Upper lobe of right lung (tissue), 1 donor: ENCODE measurements around the gene ZNF70. TPM values are rescaled to one million over a fixed set of nuclear protein-coding genes. Genes with fewer than 3 reads are reported as not detected.

Experiments
- ATAC-seq: fragments of 200-7000 bp; cut with Tn5 transposase; one replicate; pipeline ENCODE4 v1.9.1; 2020; ENCODE audit warnings: mild to moderate bottlenecking, moderate library complexity
- DNase-seq: peaks from one replicate; pipeline ENCODE4 v3.0.0-alpha.2; 2020
- H3K27ac ChIP-seq: fragments of 200-600 bp; one replicate; pipeline ENCODE4 v1.8.0; 2022
- H3K27me3 ChIP-seq: fragments of 200-600 bp; one replicate; pipeline ENCODE4 v1.8.0; 2022; ENCODE audit warnings: mild to moderate bottlenecking
- H3K36me3 ChIP-seq: fragments of 200-600 bp; one replicate; pipeline ENCODE4 v1.8.0; 2022
- H3K4me1 ChIP-seq: fragments of 200-600 bp; one replicate; pipeline ENCODE4 v1.8.0; 2022
- H3K4me3 ChIP-seq: fragments of 200-600 bp; one replicate; pipeline ENCODE4 v1.8.0; 2022; ENCODE audit warnings: mild to moderate bottlenecking
- H3K9me3 ChIP-seq: fragments of 200-600 bp; one replicate; pipeline ENCODE4 v1.8.0; 2022
- CTCF ChIP-seq: fragments of 200-600 bp; IDR thresholded peaks from one replicate; pipeline ENCODE4 v1.8.0; 2022; ENCODE audit warnings: antibody characterized with exemption
- intact Hi-C: fragments of 100-400 bp; cut with DNase I; formaldehyde crosslinking; loops from one replicate; pipeline ENCODE4 v1.11.0; 2022
- total RNA-seq: library from RNA; stranded (reverse); fragmentation: NEBNext Ultra II Directional; extraction: Animal tissue kit (Norgen Biotek cat#: 25700); gene quantifications from one replicate; pipeline ENCODE4 v1.2.1, GENCODE V29; 2021
- donor health status: DM: no; HTN: yes; CAD: no; lungs with severe emphysema.

Gene ZNF70
- total RNA-seq, 1 donor from 2014 or later: 6.1 TPM

- no peak for ATAC-seq
- Histone ChIP-seq H3K27ac (peak overlapping the region; percentile 94), H3K27me3 (no peaks in the 10 kb centered on the region), H3K4me3 (peak overlapping the region; percentile 75), H3K9me3 (no peaks in the 10 kb centered on the region), H3K36me3 (no peaks in the 10 kb centered on the region), H3K4me1 (peaks cover 8% of the 10 kb centered on the region)
- no peak for TF ChIP-seq CTCF
- intact Hi-C loops: no loop called here
- DNase-seq: no peak
Measured at GRCh38 chr22:23750367-23750713, 572 bp downstream of the ZNF70 start.

GRCh38 chr22:23749841-23750301, 1.0 kb downstream of the ZNF70 start:
- Histone ChIP-seq H3K36me3 (peaks cover 4% of the 10 kb centered on the region), H3K4me1 (peaks cover 8% of the 10 kb centered on the region), H3K27me3 (no peaks in the 10 kb centered on the region), H3K27ac (no peak overlapping the region), H3K4me3 (peak overlapping the region; percentile 75), H3K9me3 (no peaks in the 10 kb centered on the region)
- TF ChIP-seq CTCF: no peak
- ATAC-seq: no peak
- DNase-seq: no peak
- intact Hi-C loops: no loop called here

- no peak for TF ChIP-seq CTCF
- intact Hi-C loops: no loop called here
- no peak overlapping the region for H3K4me3 ChIP-seq
- no peaks in the 10 kb centered on the region for H3K9me3 ChIP-seq
- H3K4me1 ChIP-seq: peaks cover 8% of the 10 kb centered on the region
- no peak overlapping the region for H3K27ac ChIP-seq
- no peaks in the 10 kb centered on the region for H3K27me3 ChIP-seq
- ATAC-seq (peak; percentile 38), DNase-seq (no peak)
- peaks cover 34% of the 10 kb centered on the region for H3K36me3 ChIP-seq
Measured at GRCh38 chr22:23745791-23746190, 5.1 kb downstream of the ZNF70 start.

DNA sequence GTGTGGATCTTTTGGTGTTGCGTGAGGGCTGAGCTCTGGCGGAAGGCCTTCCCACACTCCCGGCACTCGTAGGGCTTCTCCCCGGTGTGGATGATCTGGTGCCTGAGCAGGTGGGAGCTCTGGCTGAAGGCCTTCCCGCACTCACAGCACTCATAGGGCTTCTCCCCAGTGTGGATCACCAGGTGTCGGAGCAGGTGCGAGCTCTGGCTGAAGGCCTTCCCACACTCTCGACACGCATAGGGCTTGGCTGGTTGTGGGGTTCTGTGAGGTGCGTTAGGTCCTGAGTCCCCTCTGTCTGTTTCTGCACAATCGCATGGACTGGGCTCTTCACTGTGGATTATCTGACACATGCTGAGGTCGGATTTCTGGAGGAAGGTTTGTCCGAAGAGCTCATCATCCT, 6.4 kb downstream of the ZNF70 start:
- no peak for DNase-seq
- intact Hi-C loops: no loop called here
- no peaks in the 10 kb centered on the region for H3K27me3 ChIP-seq
- H3K27ac ChIP-seq: no peak overlapping the region
- no peaks in the 10 kb centered on the region for H3K4me1 ChIP-seq
- ATAC-seq: no peak
- no peak overlapping the region for H3K4me3 ChIP-seq
- no peaks in the 10 kb centered on the region for H3K9me3 ChIP-seq
- TF ChIP-seq CTCF: no peak
- peaks cover 34% of the 10 kb centered on the region for H3K36me3 ChIP-seq

GRCh38 chr22:23744001-23744400, 6.9 kb downstream of the ZNF70 start:
- Histone ChIP-seq H3K27ac (no peak overlapping the region), H3K27me3 (no peaks in the 10 kb centered on the region)
- TF ChIP-seq CTCF: no peak

DNA sequence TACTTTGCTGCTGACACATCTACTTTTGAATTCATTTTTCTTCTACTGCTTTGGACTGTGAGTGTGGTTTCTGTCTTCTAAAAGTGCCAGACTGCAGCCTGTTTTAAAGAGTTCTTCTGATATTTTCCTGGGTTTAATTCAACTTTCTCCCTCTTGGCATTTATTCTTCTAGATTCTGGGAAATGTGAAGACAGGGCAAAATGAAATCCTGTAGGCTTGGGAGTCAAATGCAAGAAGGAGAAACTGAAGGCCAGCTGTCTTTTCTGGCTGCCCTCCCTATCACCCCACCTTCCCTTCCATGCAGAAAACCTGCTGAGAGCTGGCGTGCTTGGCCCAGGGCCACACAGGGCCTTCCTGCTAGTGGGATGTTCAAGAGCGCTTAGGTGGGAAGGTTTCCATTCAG, 7.6 kb downstream of the ZNF70 start:
- H3K27me3 ChIP-seq: no peaks in the 10 kb centered on the region
- peak overlapping the region; percentile 11 for H3K27ac ChIP-seq
- DNase-seq: no peak
- no peaks in the 10 kb centered on the region for H3K4me1 ChIP-seq
- no peaks in the 10 kb centered on the region for H3K9me3 ChIP-seq
- intact Hi-C loops: no loop called here
- peaks cover 34% of the 10 kb centered on the region for H3K36me3 ChIP-seq
- no peak for TF ChIP-seq CTCF
- H3K4me3 ChIP-seq: no peak overlapping the region
- no peak for ATAC-seq

More at GRCh38 chr22:23744001-23744400, 6.9 kb downstream of the ZNF70 start:
- H3K9me3 ChIP-seq: no peaks in the 10 kb centered on the region
- intact Hi-C loops: no loop called here
- DNase-seq (no peak), ATAC-seq (no peak)
- H3K4me1 ChIP-seq: no peaks in the 10 kb centered on the region
- H3K36me3 ChIP-seq: peaks cover 34% of the 10 kb centered on the region
- H3K4me3 ChIP-seq: no peak overlapping the region
